Measurements from ENCODE around the gene SEPSECS.

DNA sequence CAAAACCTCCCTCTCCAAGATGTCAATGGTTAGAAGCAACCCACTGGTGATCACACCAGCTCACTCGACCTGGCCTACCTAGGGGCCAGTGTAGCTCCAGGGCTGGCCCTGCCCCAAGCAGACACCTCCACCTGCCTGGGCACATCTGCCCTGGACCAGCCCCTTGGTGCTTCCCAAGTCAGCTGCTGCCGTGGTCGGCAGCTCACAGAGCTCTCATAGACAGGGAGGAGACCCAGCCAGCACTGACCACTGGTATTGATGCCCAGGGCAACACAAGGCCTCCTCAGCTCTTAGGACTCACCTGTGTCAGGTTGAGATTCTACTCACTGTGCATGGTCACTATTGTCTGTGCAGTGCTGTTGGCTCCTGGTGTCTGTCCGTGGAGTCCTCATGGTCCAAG is 51.7 kb downstream of the SEPSECS start:
- TF ChIP-seq, protein P1, sequence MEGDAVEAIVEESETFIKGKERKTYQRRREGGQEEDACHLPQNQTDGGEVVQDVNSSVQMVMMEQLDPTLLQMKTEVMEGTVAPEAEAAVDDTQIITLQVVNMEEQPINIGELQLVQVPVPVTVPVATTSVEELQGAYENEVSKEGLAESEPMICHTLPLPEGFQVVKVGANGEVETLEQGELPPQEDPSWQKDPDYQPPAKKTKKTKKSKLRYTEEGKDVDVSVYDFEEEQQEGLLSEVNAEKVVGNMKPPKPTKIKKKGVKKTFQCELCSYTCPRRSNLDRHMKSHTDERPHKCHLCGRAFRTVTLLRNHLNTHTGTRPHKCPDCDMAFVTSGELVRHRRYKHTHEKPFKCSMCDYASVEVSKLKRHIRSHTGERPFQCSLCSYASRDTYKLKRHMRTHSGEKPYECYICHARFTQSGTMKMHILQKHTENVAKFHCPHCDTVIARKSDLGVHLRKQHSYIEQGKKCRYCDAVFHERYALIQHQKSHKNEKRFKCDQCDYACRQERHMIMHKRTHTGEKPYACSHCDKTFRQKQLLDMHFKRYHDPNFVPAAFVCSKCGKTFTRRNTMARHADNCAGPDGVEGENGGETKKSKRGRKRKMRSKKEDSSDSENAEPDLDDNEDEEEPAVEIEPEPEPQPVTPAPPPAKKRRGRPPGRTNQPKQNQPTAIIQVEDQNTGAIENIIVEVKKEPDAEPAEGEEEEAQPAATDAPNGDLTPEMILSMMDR (IDR thresholded peaks at IDR 0.05): no peak
- TF ChIP-seq POLR2A (IDR thresholded peaks at IDR 0.05): no peak

All from tibial nerve (tissue), 3 donors.